Measurements from ENCODE around the gene TIMM10. TPM values are rescaled to one million over a fixed set of nuclear protein-coding genes. Genes with fewer than 3 reads are reported as not detected.

TIMM10 gene
- total and polyA plus RNA-seq, 8 donors: 1.7 to 79.6 (median 48.9) TPM

GRCh38 chr11:57546869-57547475 lies 16.4 kb upstream of the TIMM10 start:
- Histone ChIP-seq H3K4me1 (no peaks in the 10 kb centered on the region), H3K36me3 (peaks cover 25 to 60% (median 58%) of the 10 kb centered on the region in 4 donors), H3K4me3 (no peak overlapping the region), H3K27ac (no peak overlapping the region), H3K27me3 (no peaks in the 10 kb centered on the region), H3K9me3 (no peaks in the 10 kb centered on the region)
- 56 to 67% (median 62%) methylated on average over 5 of the region's 5 CpGs for WGBS, 5 donors
- intact Hi-C loops (cut with DNase I; ENCODE audit: low total_unique reads): no loop called here
- DNase-seq: no peak
- TF ChIP-seq POLR2A (IDR thresholded peaks at IDR 0.05) (no peak), CTCF (IDR thresholded peaks at IDR 0.05) (no peak), EP300 (IDR thresholded peaks at IDR 0.05) (no peak), POLR2AphosphoS5 (IDR thresholded peaks at IDR 0.05) (no peak)

- WGBS, 5 donors: 95 to 100% (median 98%) methylated on average over 6 to 7 of the region's 7 CpGs
- no peak overlapping the region for H3K4me3 ChIP-seq
- no peak overlapping the region for H3K27ac ChIP-seq
- intact Hi-C loops (cut with DNase I; ENCODE audit: low total_unique reads): no loop called here
- TF ChIP-seq CTCF (IDR thresholded peaks at IDR 0.05): no peak
- no peak for TF ChIP-seq POLR2A (IDR thresholded peaks at IDR 0.05)
- TF ChIP-seq POLR2AphosphoS5 (IDR thresholded peaks at IDR 0.05): no peak
- TF ChIP-seq EP300 (IDR thresholded peaks at IDR 0.05): no peak
- DNase-seq: no peak
- H3K9me3 ChIP-seq: no peaks in the 10 kb centered on the region
- no peaks in the 10 kb centered on the region for H3K27me3 ChIP-seq
- H3K36me3 ChIP-seq: peaks cover 20 to 55% (median 53%) of the 10 kb centered on the region in 4 donors
- no peaks in the 10 kb centered on the region for H3K4me1 ChIP-seq
Measured at GRCh38 chr11:57546451-57546850, 15.9 kb upstream of the TIMM10 start.

- no peak for DNase-seq
- intact Hi-C loops (cut with DNase I; ENCODE audit: low total_unique reads): no loop called here
- H3K9me3 ChIP-seq: no peaks in the 10 kb centered on the region
- no peaks in the 10 kb centered on the region for H3K27me3 ChIP-seq
- no peak overlapping the region for H3K4me3 ChIP-seq
- 87 to 94% (median 94%) methylated on average over 8 to 13 of the region's 13 CpGs for WGBS, 5 donors
- TF ChIP-seq POLR2A (IDR thresholded peaks at IDR 0.05) (no peak), CTCF (IDR thresholded peaks at IDR 0.05) (no peak), EP300 (IDR thresholded peaks at IDR 0.05) (no peak), POLR2AphosphoS5 (IDR thresholded peaks at IDR 0.05) (no peak)
- peaks cover 18 to 49% (median 47%) of the 10 kb centered on the region in 4 donors for H3K36me3 ChIP-seq
- H3K27ac ChIP-seq: no peak overlapping the region
- no peaks in the 10 kb centered on the region for H3K4me1 ChIP-seq
Measured at GRCh38 chr11:57545883-57546282, 15.3 kb upstream of the TIMM10 start.

- H3K4me3 ChIP-seq: no peak overlapping the region
- H3K27me3 ChIP-seq: no peaks in the 10 kb centered on the region
- H3K9me3 ChIP-seq: no peaks in the 10 kb centered on the region
- intact Hi-C loops (cut with DNase I; ENCODE audit: low total_unique reads): no loop called here
- DNase-seq: no peak
- TF ChIP-seq CTCF (IDR thresholded peaks at IDR 0.05): no peak
- no peak for TF ChIP-seq POLR2AphosphoS5 (IDR thresholded peaks at IDR 0.05)
- no peak for TF ChIP-seq POLR2A (IDR thresholded peaks at IDR 0.05)
- no peak for TF ChIP-seq EP300 (IDR thresholded peaks at IDR 0.05)
- no peak overlapping the region for H3K27ac ChIP-seq
- WGBS, 5 donors: 88 to 95% (median 92%) methylated on average over 6 of the region's 6 CpGs
- H3K36me3 ChIP-seq: peaks cover 5 to 36% (median 34%) of the 10 kb centered on the region in 4 donors
- H3K4me1 ChIP-seq: no peaks in the 10 kb centered on the region
Measured at GRCh38 chr11:57544566-57544965, 14.0 kb upstream of the TIMM10 start.

Measured in stomach (tissue), 9 donors.